Subcutaneous abdominal adipose tissue (tissue), 5 donors: Measurements from ENCODE around the gene OPCML.

Source experiments
- H3K27ac ChIP-seq: one replicate; pipeline ENCODE4 v1.7.0; 2013; ENCODE audit warnings: low read depth, mild to moderate bottlenecking, inconsistent platforms, low read length, moderate library complexity
- H3K27me3 ChIP-seq, 5 donors: one replicate each; pipeline ENCODE4 v1.7.0; 2013; ENCODE audit warnings: low read length in 5 of 5, inconsistent platforms in 1 of 5; ENCODE audit not compliant: control insufficient read depth in 5 of 5, insufficient read depth in 4 of 5
- H3K36me3 ChIP-seq, 5 donors: one replicate each; pipeline ENCODE4 v1.7.0; 2013; ENCODE audit warnings: low read length in 5 of 5; ENCODE audit not compliant: control insufficient read depth in 5 of 5, insufficient read depth in 5 of 5
- H3K4me1 ChIP-seq, 5 donors: one replicate each; pipeline ENCODE4 v1.7.0; 2013; ENCODE audit warnings: low read length in 5 of 5, mild to moderate bottlenecking in 3 of 5, moderate library complexity in 1 of 5; ENCODE audit not compliant: control insufficient read depth in 5 of 5, insufficient read depth in 5 of 5
- H3K4me3 ChIP-seq, 5 donors: one replicate each; pipeline ENCODE4 v1.7.0; 2013; ENCODE audit warnings: low read length in 5 of 5, low read depth in 1 of 5
- H3K9ac ChIP-seq, 5 donors: one replicate each; pipeline ENCODE4 v1.7.0; 2013; ENCODE audit warnings: low read length in 5 of 5, mild to moderate bottlenecking in 4 of 5, moderate library complexity in 3 of 5
- H3K9me3 ChIP-seq, 5 donors: one replicate each; pipeline ENCODE4 v1.7.0; 2013; ENCODE audit warnings: low read length in 5 of 5; ENCODE audit not compliant: control insufficient read depth in 5 of 5
- donor health status: healthy.
- donor health status: healthy.
- donor health status: healthy.
- donor health status: healthy.
- donor health status: healthy.

The OPCML gene

GRCh38 chr11:133172349-133172748 lies 360.0 kb downstream of the OPCML start:
- no peaks in the 10 kb centered on the region for H3K9me3 ChIP-seq
- peaks cover 0 to 4% (median 0%) of the 10 kb centered on the region in 5 donors for H3K4me1 ChIP-seq
- no peaks in the 10 kb centered on the region for H3K36me3 ChIP-seq
- no peak overlapping the region for H3K4me3 ChIP-seq
- peaks cover 0 to 3% (median 0%) of the 10 kb centered on the region in 5 donors for H3K27me3 ChIP-seq
- no peak overlapping the region for H3K9ac ChIP-seq
- no peak overlapping the region for H3K27ac ChIP-seq

GRCh38 chr11:133171374-133171773 lies 360.9 kb downstream of the OPCML start:
- H3K4me3 ChIP-seq: no peak overlapping the region
- no peak overlapping the region for H3K9ac ChIP-seq
- no peak overlapping the region for H3K27ac ChIP-seq
- peaks cover 0 to 3% (median 0%) of the 10 kb centered on the region in 5 donors for H3K27me3 ChIP-seq
- no peaks in the 10 kb centered on the region for H3K9me3 ChIP-seq
- H3K4me1 ChIP-seq: peaks cover 0 to 4% (median 0%) of the 10 kb centered on the region in 5 donors
- H3K36me3 ChIP-seq: no peaks in the 10 kb centered on the region

DNA sequence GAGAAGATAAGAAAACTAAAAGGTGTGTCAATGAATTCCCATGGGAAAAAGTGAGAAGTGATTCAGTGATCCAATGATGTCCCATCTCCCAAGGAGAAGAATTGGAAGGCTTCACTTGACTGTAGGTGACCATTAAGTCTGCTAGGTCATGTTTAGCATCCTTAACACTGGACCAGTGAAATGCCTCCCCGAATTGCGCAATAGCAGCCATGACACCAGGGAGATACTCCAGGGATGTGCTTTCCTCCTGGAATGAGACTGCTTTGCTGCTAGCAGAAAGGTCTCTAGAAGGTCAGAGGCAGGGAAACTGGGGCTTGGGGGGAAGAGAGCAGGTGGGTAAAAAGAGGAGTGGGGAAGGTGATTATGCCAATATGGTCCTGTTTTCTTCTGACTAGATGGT lies 364.3 kb downstream of the OPCML start:
- H3K9ac ChIP-seq: no peak overlapping the region
- H3K27me3 ChIP-seq: peaks cover 0 to 4% (median 0%) of the 10 kb centered on the region in 5 donors
- no peaks in the 10 kb centered on the region for H3K36me3 ChIP-seq
- no peaks in the 10 kb centered on the region for H3K9me3 ChIP-seq
- H3K4me1 ChIP-seq: no peaks in the 10 kb centered on the region
- no peak overlapping the region for H3K27ac ChIP-seq
- H3K4me3 ChIP-seq: no peak overlapping the region

GRCh38 chr11:133166662-133167061 lies 365.6 kb downstream of the OPCML start:
- Histone ChIP-seq H3K9ac (no peak overlapping the region), H3K27ac (no peak overlapping the region), H3K27me3 (peaks cover 0 to 4% (median 0%) of the 10 kb centered on the region in 5 donors), H3K4me1 (no peaks in the 10 kb centered on the region), H3K36me3 (no peaks in the 10 kb centered on the region), H3K9me3 (no peaks in the 10 kb centered on the region), H3K4me3 (no peak overlapping the region)

DNA sequence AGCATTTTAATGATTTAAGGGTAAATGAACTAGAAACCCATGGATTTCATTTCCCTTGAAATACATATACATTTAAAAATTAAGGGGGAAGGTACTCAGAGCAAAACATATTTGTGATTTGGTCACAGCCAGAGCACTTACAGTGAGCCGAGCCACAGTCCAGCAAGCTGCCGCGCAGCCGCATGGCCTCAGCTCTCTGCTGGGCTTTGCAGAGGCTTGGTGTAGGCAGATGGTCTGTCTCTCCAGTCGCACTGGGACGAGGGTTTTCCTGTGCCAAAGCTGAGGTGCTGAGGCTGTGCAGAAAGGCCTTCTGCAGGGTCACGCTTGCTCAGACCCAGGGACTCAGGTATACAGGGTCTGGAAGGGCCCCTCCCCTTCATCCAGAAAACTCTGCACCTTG lies 367.3 kb downstream of the OPCML start:
- H3K4me3 ChIP-seq: no peak overlapping the region
- H3K27me3 ChIP-seq: peaks cover 0 to 5% (median 3%) of the 10 kb centered on the region in 5 donors
- no peaks in the 10 kb centered on the region for H3K36me3 ChIP-seq
- no peaks in the 10 kb centered on the region for H3K4me1 ChIP-seq
- H3K9me3 ChIP-seq: no peaks in the 10 kb centered on the region
- no peak overlapping the region for H3K9ac ChIP-seq
- H3K27ac ChIP-seq: no peak overlapping the region

- Histone ChIP-seq H3K9ac (no peak overlapping the region), H3K4me1 (no peaks in the 10 kb centered on the region), H3K27me3 (peaks cover 0 to 8% (median 5%) of the 10 kb centered on the region in 5 donors), H3K36me3 (no peaks in the 10 kb centered on the region), H3K27ac (no peak overlapping the region), H3K4me3 (no peak overlapping the region), H3K9me3 (no peaks in the 10 kb centered on the region)
These were observed 368.6 kb downstream of the OPCML start for GRCh38 chr11:133163463-133164419.

DNA sequence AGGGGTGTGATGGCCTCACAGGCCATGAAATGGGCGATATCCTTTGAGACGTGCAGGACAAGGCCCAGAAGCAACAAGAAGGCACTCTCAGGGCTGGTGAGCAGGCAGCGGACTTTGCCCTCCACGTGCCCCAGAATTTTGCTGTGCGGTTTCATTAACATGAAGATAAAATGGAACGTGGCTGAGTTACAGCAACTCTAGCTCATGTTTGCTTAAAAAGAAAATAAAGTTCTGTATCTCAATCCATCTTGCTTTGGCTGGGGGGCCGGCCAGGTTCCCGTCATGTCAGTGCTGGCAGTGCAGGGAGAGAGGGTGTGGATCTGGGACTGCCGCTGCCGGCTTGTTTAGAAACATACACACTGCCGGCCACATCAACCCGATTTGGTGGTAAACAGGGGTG lies 370.1 kb downstream of the OPCML start:
- H3K27ac ChIP-seq: no peak overlapping the region
- no peak overlapping the region for H3K9ac ChIP-seq
- no peaks in the 10 kb centered on the region for H3K36me3 ChIP-seq
- H3K9me3 ChIP-seq: no peaks in the 10 kb centered on the region
- H3K27me3 ChIP-seq: peaks cover 3 to 10% (median 8%) of the 10 kb centered on the region in 5 donors
- H3K4me3 ChIP-seq: no peak overlapping the region
- H3K4me1 ChIP-seq: no peaks in the 10 kb centered on the region

DNA sequence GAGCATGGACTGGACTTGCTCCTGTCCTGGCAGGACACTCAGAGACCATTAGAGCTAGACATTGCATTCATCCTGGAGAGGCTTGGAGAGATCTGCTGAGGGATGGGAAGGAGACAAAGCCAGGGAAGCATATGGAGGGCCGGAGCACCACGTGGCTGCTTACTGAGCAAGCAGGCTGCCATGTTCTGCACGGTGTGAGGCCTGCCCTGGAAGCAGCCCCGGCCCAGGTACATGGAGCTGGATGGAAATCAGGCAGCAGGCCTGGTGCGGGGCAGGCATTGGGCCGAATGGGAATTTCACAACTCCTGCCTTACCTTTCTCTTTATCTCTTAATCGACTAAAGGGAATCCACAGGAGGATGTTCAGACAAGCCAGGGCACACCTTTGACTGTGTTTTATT lies 371.5 kb downstream of the OPCML start:
- no peaks in the 10 kb centered on the region for H3K36me3 ChIP-seq
- H3K4me3 ChIP-seq: no peak overlapping the region
- peaks cover 9 to 23% (median 17%) of the 10 kb centered on the region in 5 donors for H3K27me3 ChIP-seq
- H3K9me3 ChIP-seq: no peaks in the 10 kb centered on the region
- H3K27ac ChIP-seq: no peak overlapping the region
- H3K9ac ChIP-seq: no peak overlapping the region
- H3K4me1 ChIP-seq: no peaks in the 10 kb centered on the region

- Histone ChIP-seq H3K9ac (no peak overlapping the region), H3K27me3 (peaks cover 11 to 30% (median 23%) of the 10 kb centered on the region in 5 donors), H3K36me3 (no peaks in the 10 kb centered on the region), H3K9me3 (no peaks in the 10 kb centered on the region), H3K4me1 (no peaks in the 10 kb centered on the region), H3K4me3 (no peak overlapping the region), H3K27ac (no peak overlapping the region)
These were observed 375.1 kb downstream of the OPCML start for GRCh38 chr11:133156986-133157745.

- Histone ChIP-seq H3K4me3 (no peak overlapping the region), H3K9me3 (no peaks in the 10 kb centered on the region), H3K9ac (no peak overlapping the region), H3K4me1 (no peaks in the 10 kb centered on the region), H3K27me3 (peaks cover 11 to 33% (median 20%) of the 10 kb centered on the region in 5 donors), H3K36me3 (no peaks in the 10 kb centered on the region), H3K27ac (no peak overlapping the region)
These were observed 377.5 kb downstream of the OPCML start for GRCh38 chr11:133154781-133155180.
